IPS-11a (cell line): ENCODE data around the gene GRAMD1C.

Experiments
- H3K4me3 ChIP-seq: one replicate; pipeline ENCODE4 v1.5.1; 2013; ENCODE audit warnings: low read depth, low read length, control low read depth

The GRAMD1C gene

DNA sequence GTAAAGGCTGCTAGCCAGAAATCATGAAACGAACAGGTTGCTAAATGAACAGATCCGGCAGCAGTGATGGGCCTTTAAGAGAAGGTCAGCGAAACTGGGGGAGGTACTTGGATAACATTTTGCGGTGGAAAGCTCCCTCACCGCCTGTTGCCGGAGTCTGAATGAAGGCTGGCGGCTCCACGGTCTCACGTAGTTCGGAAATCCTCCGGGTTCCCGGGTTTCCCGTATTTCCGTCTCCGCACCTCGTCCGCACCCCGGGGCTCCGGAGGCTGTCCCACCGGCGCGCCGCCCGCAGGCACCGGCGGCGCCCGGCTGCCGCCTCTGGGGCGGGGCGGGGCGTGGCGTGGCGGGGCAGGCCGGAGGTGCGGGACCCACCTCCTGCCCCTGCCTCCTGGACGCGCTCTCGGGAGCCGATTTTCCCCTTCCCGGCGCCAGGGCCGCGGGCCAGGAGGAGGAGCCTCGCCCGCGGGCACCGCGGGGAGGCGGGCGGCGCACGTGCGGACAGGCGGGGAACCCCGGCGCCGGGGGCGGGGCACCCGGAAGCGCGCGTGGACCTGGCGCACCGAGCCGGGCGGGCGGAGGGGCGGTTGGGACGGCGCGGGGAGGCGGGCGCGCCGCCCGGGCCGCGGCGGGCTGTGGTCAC is 108.9 kb downstream of the GRAMD1C start, which contains the start of gene ZDHHC23:
Gene ZDHHC23, plus strand, starts transcription at position 642 of the 643 bp plus-strand sequence. CDS start 790 bp downstream, outside the sequence.
- peak within 1 kb of the TSS; percentile 69 for H3K4me3 ChIP-seq

DNA sequence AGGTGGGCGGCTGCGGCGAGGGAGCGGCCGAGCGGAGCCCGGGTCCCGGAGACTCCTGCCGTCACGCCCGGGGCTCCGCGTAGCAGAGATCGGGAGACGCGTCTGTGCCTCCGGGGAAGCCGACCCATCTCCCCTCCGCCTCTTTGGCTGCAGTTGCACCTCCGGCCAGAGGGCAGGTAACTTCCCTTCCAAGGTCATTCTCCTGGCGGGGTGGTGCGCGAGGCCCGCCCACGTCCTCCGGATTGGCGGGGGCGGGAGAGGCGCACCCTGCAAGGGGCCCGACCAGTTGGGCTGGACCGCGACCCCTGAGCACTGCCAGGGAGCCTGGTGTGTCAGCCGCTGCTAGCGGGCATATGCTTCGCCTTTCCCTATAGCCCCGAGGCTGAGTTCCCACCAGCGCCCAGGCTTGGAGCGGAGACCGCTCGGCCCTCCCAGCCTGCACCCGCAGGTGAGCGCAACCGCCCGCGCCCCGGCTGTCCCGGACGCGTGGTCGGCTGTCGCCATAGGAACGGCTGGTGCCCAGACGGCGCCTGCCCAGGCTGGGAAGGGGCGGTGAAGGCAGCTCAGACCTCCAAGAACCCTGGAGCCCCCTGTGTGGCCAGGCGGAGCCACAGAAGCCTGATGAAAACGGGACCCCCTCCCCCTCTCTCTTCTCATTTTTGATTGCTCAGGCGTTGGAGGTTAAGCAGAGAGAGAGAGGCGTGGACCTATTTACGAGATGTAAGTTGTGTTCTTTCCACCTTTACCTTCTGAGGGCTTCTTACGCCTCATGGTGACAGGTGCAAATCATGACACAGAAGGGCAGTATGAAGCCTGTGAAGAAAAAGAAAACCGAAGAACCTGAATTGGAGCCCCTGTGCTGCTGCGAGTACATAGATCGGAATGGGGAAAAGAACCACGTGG is 109.7 kb downstream of the GRAMD1C start:
- H3K4me3 ChIP-seq = peak overlapping the region; percentile 69

- H3K4me3 ChIP-seq = no peak overlapping the region
Observed at GRCh38 chr3:113952921-113953320, 114.3 kb downstream of the GRAMD1C start.

DNA sequence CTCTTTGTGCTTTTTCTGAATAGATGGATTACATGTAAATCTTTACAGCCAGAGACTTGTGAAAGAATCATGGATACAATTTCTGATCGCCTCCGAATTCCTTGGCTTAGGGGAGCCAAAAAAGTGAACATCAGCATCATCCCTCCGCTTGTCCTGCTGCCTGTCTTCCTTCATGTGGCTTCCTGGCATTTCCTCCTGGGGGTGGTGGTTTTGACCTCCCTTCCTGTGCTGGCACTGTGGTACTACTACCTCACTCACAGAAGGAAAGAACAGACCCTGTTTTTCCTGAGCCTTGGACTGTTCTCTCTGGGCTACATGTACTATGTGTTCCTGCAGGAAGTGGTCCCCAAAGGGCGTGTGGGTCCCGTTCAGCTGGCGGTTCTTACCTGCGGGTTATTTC is 115.1 kb downstream of the GRAMD1C start:
- no peak overlapping the region for H3K4me3 ChIP-seq

DNA sequence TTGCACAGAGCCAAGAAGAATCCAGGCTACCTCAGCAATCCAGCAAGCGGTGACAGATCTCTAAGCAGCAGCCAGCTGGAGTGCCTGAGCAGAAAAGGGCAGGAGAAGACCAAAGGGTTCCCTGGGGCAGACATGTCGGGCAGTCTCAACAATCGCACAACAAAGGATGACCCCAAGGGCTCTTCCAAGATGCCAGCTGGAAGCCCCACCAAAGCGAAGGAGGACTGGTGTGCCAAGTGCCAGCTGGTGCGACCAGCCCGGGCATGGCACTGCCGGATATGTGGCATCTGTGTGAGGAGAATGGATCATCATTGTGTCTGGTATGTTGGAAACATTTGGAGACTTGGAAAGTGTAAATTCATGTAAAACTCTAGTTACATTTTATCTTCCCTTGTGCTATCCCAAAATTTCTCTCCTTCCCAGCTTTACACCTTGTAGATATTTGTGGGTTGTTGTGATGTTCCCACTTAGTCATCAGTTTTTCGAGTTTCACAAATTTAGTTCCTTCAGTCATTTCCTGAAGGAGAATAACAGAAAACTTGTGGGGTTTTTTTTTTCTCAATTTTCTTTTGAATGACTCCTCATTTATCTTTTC is 115.6 kb downstream of the GRAMD1C start:
- no peak overlapping the region for H3K4me3 ChIP-seq

- H3K4me3 ChIP-seq = no peak overlapping the region
Observed at GRCh38 chr3:113963879-113964278, 125.3 kb downstream of the GRAMD1C start.

GRCh38 chr3:113966172-113966571 is 127.6 kb downstream of the GRAMD1C start:
- no peak overlapping the region for H3K4me3 ChIP-seq

DNA sequence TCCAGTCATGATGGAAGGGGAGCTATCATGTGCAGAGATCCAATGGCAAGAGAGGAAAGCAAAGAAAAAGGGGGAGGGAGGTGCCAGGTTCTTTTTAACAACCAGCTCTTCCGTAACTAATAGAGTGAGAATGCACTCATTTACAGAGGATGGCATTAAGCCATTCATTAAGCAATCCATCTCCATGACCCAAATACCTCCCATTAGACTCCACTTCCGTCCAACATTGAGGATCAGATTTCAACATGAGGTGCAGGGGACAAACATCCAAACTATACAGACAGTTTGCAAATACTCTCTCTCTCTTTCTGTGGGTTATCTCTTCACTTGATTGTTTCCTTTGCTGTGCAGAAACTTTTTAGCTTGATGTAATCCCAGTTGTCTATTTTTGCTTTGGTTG is 130.4 kb downstream of the GRAMD1C start:
- H3K4me3 ChIP-seq = no peak overlapping the region

DNA sequence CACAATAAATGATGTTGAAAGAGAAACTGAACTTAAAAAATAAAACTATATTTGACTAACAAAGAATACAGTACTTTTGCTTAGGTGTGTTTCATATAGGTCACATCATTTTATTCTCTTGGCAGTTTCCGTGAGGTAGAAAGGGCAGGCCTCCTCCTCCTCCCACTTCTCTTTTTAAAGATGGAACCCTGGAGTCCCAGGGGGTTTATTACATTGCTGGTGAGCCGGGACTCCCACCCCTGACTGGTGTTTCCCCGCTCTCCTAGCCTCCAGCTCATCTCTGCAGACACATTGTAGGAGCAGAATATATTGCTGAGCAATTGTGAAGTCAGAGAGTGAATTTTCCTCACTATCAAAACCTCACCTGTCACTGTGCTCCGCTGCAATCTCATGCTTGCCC is 139.2 kb downstream of the GRAMD1C start:
- H3K4me3 ChIP-seq = no peak overlapping the region

DNA sequence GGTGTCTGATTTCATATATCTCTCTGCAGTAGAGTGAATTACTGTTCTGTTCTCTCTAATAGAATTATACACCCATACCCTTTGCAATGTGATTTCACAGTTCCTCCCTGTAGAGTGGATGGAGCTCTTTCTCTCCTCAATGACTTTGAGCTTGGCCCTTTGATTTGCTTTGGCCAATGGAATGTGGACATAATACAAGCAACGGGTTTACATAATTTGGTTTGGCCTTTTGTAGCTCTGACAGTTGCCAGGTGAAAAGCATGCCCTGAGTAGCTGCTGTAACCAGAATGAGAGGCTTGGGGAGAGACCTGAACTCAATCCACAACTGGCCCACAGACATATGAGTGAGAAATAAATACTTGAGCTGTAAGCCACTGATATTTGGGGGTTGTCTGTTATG is 141.3 kb downstream of the GRAMD1C start:
- no peak overlapping the region for H3K4me3 ChIP-seq

GRCh38 chr3:113981803-113982202 is 143.2 kb downstream of the GRAMD1C start:
- no peak overlapping the region for H3K4me3 ChIP-seq

GRCh38 chr3:113983544-113983943 is 145.0 kb downstream of the GRAMD1C start:
- H3K4me3 ChIP-seq = no peak overlapping the region

DNA sequence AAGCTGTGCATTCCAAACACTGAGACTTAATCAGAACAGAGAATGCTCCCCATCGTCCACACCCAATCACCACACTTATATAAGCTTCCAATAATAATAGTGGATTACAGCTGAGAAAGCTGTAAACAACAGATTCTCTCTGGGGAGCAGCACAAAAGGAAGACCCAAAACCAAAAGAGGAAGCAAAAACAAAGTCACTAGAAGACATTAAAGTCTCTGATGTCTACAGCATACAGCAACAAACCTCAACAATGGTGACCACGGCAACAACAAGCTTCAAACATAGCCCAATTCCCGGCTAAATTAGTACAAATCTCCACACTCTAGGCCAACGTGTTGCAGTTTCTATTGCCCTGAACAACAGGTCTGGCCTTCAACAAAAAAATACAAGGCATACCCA is 147.0 kb downstream of the GRAMD1C start:
- H3K4me3 ChIP-seq = no peak overlapping the region
